Fibroblast of mammary gland (primary cell): Measurements from ENCODE around the gene AAR2.

Experiments used
- DNase-seq: peaks from one replicate; pipeline ENCODE4 v3.0.0-alpha.2; 2010; ENCODE audit warnings: low read depth
- H3K4me3 ChIP-seq: 2 replicates; pipeline ENCODE4 v1.5.1; 2011; ENCODE audit warnings: low read depth, mild to moderate bottlenecking, low read length, moderate library complexity; ENCODE audit not compliant: control insufficient read depth
- CTCF ChIP-seq: conservative IDR thresholded peaks from 2 replicates; pipeline ENCODE4 v1.5.1; 2011; ENCODE audit warnings: low read depth, low read length, inconsistent platforms; ENCODE audit not compliant: control insufficient read depth, insufficient read depth

Gene AAR2

DNA sequence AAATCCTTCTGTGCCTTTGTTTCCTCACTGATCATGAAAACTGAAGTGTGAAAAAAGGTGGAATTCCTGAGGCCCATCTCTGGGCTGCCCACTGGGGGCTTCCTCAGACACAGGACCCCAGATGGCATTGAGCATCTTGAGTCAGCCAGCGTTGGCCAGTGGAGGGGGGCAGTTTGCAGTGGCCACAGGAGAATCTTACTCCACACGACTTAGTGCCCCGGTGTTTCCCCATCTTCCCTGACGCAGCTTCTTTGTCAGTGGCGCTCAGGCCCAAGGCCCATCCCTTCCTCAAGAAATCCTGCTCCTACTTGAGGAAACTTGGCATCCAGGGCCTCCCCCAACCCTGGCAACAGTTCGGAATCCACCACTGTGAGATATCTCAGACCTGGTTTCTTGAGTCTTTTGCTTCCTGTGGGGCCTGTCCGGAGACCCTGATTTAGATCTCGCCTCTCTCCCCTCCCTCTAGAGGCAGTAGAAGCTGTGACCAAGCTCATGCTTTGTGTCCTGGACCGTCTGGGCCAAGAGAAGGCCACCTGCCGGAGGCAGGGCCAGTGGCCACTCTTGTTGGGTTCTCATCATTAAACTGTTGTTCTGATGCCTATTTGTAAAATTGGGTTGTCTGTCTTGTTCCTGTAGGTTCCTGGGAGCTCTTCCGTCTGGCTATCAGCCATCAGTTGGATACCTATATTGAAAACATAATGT, 49.6 kb downstream of the AAR2 start:
- DNase-seq: no peak
- no peak for TF ChIP-seq CTCF
- H3K4me3 ChIP-seq: no peak overlapping the region

DNA sequence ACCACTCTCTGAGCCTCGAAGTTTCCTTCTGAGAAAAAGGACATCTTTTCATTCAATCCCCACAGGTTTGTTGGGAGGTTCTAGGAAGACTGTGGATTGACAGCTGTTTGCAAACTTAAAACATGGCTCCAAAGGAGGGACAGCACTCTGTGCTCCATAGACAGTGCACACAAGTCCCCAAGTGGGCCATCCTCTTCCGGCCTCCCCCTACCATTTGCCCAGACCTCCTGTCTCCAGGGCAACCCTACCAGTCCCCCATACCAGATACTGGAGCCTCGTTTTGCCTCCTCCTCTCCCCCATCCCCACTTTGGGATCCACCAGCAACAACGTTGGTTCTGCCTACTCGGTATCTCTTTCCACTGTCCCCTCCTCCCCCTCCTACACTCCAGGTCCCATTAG, 61.4 kb downstream of the AAR2 start:
- no peak for DNase-seq
- no peak overlapping the region for H3K4me3 ChIP-seq
- TF ChIP-seq CTCF: no peak

GRCh38 chr20:36298061-36298460, 61.8 kb downstream of the AAR2 start:
- no peak for DNase-seq
- TF ChIP-seq CTCF: no peak

GRCh38 chr20:36298795-36299339, 62.6 kb downstream of the AAR2 start:
- no peak overlapping the region for H3K4me3 ChIP-seq
- no peak for TF ChIP-seq CTCF
- DNase-seq: no peak

More at GRCh38 chr20:36298061-36298460, 61.8 kb downstream of the AAR2 start:
- no peak overlapping the region for H3K4me3 ChIP-seq

DNA sequence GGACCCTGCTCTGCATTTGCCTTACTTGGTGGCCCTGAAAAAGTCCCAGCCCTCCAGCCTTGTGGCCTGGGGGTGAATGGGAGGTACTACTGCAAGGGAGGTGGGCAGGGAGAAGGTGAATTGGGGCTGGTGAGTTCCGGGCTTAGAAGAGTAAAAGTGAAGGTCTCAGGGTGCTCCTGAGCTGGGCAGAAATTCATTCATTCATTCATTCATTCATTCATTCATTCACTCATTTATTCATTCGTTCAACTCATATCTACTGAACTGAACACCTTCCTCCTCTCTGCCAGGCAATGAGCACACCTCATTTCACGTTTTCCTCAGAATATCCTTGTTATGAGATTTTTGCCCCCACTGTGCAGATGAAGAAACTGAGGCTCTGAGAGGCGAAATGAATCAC, 63.2 kb downstream of the AAR2 start:
- no peak for TF ChIP-seq CTCF
- DNase-seq: no peak
- H3K4me3 ChIP-seq: no peak overlapping the region

- H3K4me3 ChIP-seq: no peak overlapping the region
- DNase-seq: no peak
- TF ChIP-seq CTCF: no peak
Observed at GRCh38 chr20:36301359-36302119, 65.3 kb downstream of the AAR2 start.
